HG03159 (cell line): ENCODE measurements around the gene TMEM236.

Experiments
- ATAC-seq: cut with Tn5 transposase; IDR thresholded peaks from one replicate; pipeline ENCODE4 v1.9.1; 2021; ENCODE audit warnings: mild to moderate bottlenecking, moderate library complexity; ENCODE audit not compliant: unreplicated experiment

Gene TMEM236

DNA sequence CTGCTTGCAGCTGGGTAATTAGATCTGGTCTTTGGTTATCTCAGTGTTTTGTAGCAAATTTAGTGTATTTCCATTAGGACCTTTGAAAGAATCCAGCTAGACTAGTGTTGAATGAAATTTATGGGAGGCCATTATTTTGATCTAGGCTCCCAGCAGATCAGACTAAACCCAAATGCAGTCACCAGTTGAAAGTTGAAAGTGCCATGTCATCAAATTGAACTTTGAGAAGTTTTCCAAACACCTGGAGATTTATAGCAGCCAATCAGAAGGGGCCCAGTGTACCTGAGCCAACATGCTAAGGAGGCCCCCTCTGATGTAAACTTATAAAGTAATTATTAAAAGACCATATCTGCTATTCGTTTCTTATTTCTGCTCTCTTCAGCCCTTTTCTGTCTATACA, 11.3 kb upstream of the TMEM236 start:
- ATAC-seq, result no peak

DNA sequence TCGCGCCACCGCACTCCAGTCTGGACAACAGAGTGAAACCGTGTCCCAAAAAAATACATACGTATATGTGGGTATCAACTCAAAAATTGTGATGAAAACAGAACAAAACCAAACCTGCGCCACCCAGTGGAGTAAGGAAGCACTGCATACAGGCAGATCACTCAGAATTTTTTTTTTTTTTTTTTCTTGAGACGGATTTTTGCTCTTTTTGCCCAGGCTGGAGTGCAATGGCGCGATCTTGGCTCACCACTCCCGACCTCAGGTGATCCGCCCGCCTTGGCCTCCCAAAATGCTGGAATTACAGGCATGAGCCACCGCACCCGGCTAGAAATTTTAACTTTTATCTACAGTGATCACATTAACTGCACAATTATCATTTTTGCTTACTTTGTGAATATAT, 9.1 kb upstream of the TMEM236 start:
- ATAC-seq, result peak; percentile 62

DNA sequence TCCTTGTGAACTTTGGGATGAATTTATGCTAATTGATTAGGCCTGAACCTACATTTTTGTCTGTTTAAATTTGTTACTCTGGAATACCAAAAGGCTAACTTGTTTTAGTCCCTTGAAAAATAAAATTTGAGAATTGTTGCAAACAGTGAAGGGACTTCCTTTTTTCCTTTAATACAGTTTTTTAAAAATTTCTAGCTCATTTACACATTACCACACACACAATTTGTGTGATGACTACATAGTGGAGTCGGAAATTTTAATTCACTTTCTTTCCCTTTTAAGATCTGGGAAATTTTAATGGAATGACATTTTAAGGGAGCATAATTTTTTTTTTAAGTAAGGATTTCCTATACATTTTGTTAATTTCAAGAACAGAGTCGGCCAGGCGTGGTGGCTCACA, 8.6 kb upstream of the TMEM236 start:
- ATAC-seq, result no peak

DNA sequence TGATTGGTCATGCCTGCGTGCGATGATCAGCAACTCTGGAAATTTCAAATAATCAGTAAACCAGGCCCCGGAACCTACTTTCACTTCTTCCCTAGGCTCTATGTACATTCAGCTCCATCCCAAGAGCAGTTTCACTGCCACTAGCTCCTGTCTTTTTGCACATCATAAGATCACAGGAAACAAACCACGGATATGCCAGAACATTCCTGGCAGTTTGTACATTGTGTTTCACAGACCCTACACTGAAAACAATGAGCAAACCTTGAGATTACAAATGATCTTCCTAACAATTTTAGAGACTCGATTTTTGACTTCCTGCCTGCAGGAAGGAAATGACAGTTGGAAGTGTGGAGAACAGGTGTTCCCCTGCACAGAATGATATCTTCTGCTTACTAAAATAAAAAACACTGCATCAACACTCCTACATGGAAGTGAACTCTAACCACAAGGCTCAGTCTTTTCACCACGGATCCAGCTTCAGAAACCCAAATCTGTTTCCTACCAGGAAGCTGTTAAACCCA, 7.6 kb upstream of the TMEM236 start:
- no peak for ATAC-seq

DNA sequence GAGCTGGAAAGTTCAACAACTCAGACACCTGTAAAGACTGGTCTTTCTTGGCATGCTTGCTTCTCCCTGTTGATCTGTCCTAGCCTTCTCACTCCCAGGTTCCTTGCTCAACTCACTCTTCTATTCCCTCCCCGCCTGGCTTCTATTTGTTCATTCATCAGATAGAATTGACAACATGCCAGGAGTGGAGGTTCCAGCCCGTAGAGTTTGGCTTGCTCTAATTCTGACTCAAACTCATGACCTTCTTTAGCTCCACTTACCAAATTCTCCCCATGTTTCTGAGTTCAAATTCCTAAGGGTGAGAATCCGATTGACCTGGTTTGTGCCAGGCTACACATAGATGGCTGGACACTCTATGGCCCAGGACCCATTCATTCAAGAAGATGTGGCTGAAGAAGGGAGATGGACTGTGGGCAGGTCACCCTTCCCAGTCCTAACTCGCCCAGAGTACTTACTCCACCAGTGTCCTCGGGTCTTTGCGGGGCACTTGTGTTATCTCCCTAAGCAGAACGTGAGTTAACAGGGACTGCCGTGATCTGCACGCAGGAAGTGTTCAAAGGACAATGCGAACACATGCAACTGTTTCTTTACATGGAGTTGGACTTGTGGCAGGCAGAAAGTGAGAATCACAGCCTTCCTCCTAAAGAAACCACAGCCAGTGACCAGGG, 4.0 kb upstream of the TMEM236 start:
- ATAC-seq, result no peak

GRCh38 chr10:17749890-17750289, 2.1 kb upstream of the TMEM236 start:
- ATAC-seq, result no peak

DNA sequence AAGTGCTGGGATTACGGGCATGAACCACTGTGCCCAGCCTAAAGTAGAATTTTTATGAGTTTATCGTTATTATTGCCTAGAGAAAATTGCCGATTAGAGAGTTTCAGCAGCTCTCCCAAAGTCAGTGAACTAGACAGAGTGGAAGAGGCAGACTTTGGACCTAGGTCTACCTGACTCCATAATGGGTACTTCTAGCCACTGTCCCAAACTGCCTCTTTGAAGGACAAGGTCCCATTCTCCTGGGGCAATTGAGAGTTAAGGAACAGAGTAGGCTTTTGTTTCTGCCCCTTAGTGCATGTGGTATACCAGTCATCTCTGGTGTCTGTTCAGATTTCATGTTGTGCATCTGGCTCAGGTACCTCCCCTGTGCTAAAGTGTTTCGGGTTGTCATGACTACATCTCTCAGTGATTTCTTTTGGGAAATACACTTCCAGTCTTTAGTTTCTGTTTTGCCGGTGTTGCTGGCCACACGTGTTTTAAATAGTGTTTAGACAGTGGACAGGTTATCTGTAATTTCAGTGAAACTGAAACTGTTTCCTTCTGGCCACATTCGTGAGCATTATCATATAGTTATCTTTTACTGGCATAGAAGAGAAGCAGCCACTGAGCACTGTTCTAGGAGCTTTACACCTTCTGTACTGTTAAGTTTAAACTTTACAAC, 4.7 kb downstream of the TMEM236 start:
- peak; percentile 98 for ATAC-seq

- ATAC-seq, result no peak
These were observed 6.2 kb downstream of the TMEM236 start for GRCh38 chr10:17758200-17758599.

DNA sequence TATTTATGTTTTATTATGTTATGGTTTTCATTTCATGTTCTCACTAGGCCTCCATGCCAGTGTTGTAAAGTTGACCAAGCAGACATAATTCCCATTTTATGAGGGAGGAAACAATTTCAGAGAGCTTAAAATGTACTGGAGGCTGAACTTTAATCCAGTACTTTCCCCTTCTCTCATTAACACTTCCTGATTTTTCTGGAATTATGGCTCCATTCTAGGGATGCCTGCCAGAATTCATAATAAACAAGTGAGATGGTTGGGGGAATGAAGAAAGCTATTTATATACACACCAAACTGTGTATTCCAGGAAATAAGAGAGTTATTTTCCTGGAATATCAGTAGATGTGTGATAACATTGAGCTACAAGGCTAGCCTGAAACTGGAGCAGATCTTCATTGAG, 6.9 kb downstream of the TMEM236 start:
- ATAC-seq, result no peak

DNA sequence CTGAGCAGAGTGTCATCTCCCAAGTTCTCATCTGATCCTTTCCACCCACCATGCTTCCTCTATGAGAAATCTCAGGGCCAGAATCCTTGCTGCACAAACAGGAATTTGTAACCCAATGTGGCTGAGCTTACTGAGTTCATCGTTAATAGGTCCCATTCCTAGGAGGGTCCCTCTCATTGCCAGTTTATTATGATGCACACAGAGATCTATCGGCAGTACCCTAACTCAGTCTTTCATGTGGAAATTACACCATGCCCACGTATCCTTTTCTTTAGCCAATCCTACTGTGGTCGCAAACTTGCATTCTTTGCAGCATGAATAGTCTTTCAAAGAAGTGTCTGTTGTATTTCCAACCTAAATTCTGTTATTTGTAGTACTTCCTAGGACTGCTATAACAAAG, 12.1 kb downstream of the TMEM236 start:
- ATAC-seq, result no peak

- ATAC-seq, result no peak
These were observed 13.6 kb downstream of the TMEM236 start for GRCh38 chr10:17765602-17766001.

DNA sequence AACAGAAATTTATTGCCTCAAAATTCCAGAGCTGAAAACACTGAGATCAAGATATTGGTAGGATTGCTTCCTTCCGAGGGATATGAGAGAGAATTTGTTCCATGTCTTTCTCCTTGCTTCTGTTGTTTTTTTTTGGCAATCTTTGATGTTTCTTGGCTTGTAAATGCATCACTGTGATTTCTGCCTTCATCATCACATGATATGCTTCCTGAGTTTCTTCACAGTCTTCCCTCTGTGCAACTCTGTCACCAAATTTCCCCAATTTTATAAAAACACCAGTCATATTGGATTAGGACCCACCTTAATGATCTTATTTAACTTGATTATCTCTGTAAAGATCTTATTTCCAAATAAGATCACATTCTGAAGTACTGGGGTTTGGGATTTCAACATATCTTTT, 14.7 kb downstream of the TMEM236 start:
- ATAC-seq, result no peak

DNA sequence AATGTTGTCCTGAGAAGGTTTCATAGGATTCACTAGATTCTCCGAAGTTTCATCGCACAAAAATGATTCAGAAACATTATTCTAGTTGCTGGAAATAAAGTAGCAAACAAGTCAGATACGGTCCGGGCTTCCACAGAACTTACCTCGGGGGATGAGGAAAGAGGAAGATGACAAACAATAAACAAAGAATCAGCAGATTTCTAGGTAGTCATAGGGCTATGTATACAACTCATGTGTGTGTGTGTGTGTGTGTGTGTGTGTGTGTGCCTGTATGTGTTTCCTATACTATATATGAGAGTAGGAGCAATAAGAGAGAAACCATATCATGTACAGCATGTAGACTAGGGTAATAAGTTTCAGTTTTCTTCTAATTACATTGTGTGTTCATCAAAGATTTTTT, 16.5 kb downstream of the TMEM236 start:
- ATAC-seq, result no peak

GRCh38 chr10:17768957-17769356, 17.0 kb downstream of the TMEM236 start:
- ATAC-seq, result no peak

- no peak for ATAC-seq
These were observed 19.0 kb downstream of the TMEM236 start for GRCh38 chr10:17771017-17771416.

GRCh38 chr10:17779784-17780183, 27.8 kb downstream of the TMEM236 start:
- ATAC-seq, result no peak

- ATAC-seq, result no peak
These were observed 28.7 kb downstream of the TMEM236 start for GRCh38 chr10:17780727-17781126.

- no peak for ATAC-seq
These were observed 29.9 kb downstream of the TMEM236 start for GRCh38 chr10:17781856-17782255.

GRCh38 chr10:17782921-17783665, 31.1 kb downstream of the TMEM236 start:
- ATAC-seq, result no peak

DNA sequence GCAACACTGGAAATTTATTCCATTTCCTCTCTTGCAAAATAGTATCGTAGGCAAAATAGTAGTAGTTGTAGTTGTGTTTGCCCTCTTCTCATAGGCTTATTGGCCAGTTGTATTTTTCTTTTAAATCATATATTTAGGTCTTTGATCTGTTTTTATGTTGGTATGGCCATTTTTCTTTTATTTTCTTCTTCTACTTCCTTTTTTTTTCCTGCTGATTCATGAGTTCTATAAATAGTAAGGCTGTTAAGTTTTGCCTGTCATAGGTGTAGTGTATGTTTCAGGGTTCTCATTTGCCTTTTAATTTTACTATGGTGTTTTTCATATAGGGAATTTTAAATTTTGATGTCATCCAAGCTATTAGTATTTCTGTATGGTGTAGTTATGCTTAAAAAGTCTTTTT, 31.8 kb downstream of the TMEM236 start:
- no peak for ATAC-seq

GRCh38 chr10:17784688-17785087, 32.7 kb downstream of the TMEM236 start:
- ATAC-seq, result no peak
